GM12878 (cell line): ENCODE data around the gene SNX30. TPM values are rescaled to one million over a fixed set of nuclear protein-coding genes. Genes with fewer than 3 reads are reported as not detected.
A peak's percentile ranks its signal among the peaks of the same experiment; 100 is the strongest.

Experiments used
- ATAC-seq: fragments of 200-7000 bp; cut with Tn5 transposase; 3 replicates; pipeline ENCODE4 v1.9.1; 2020; ENCODE audit warnings: mild to moderate bottlenecking, moderate library complexity
- BruUV-seq: library from RNA; stranded (reverse); fragments of 400-500 nt; replicated peaks from 2 replicates; lab custom pipeline; 2021; lab: Mats Ljungman, UMichigan
- CTCF ChIA-PET: fragments of 300-600 bp; sonication (Branson Sonifier 250); formaldehyde crosslinking; extraction: SDS; loops from one replicate; lab custom pipeline; 2021; ENCODE audit warnings: inconsistent platforms; lab: Yijun Ruan, JAX
- POLR2A ChIA-PET: fragments of 350-600 bp; formaldehyde crosslinking; extraction: SDS; loops from one replicate; lab custom pipeline; 2021; ENCODE audit warnings: inconsistent platforms; lab: Charles Lee
- RAD21 ChIA-PET: fragments of 300-600 bp; sonication (Branson Sonifier 250); formaldehyde crosslinking; loops from one replicate; lab custom pipeline; 2023; ENCODE audit warnings: antibody characterized with exemption; ENCODE audit not compliant: unreplicated experiment; lab: Charles Lee
- SMC1A ChIA-PET: fragments of 300-600 bp; sonication (Branson Sonifier 250); formaldehyde crosslinking; loops from one replicate; lab custom pipeline; 2023; ENCODE audit not compliant: unreplicated experiment, uncharacterized antibody; lab: Charles Lee
- DNase-seq: peaks from one replicate; pipeline ENCODE4 v3.0.0-alpha.2; 2011; ENCODE audit warnings: low read depth, low spot score
- FAIRE-seq: peaks from 3 replicates; lab custom pipeline; 2011; peaks lifted over from hg19 to GRCh38; lab: Jason Lieb, UNC
- H2AFZ ChIP-seq: 2 replicates; pipeline ENCODE4 v1.6.0; 2011; ENCODE audit warnings: low read depth, low read length, control low read depth; ENCODE audit not compliant: control insufficient read depth
- H3K27ac ChIP-seq: 2 replicates; pipeline ENCODE4 v1.5.1; 2011; ENCODE audit warnings: control low read depth; ENCODE audit not compliant: control insufficient read depth, insufficient read depth
- H3K27me3 ChIP-seq, 2 experiments: replicated peaks in 1 of 2; 2 replicates each; pipeline versions ENCODE4 v1.6.0 to v1.6.1; 2011; ENCODE audit warnings: low read length in 1 of 2; ENCODE audit not compliant: control insufficient read depth in 2 of 2, insufficient read depth in 2 of 2
- H3K36me3 ChIP-seq, 2 experiments: 2 replicates each; pipeline ENCODE4 v1.5.1; 2011; ENCODE audit warnings: low read length in 1 of 2; ENCODE audit not compliant: control insufficient read depth in 2 of 2, insufficient read depth in 2 of 2
- H3K4me1 ChIP-seq: 2 replicates; pipeline ENCODE4 v1.6.1; 2011; ENCODE audit warnings: mild to moderate bottlenecking, low read length, moderate library complexity, mixed read lengths; ENCODE audit not compliant: control insufficient read depth, insufficient read depth
- H3K4me2 ChIP-seq: 2 replicates; pipeline ENCODE4 v1.6.0; 2011; ENCODE audit warnings: control low read depth; ENCODE audit not compliant: control insufficient read depth, insufficient read depth
- H3K4me3 ChIP-seq: fragments of 200-600 bp; sonication (generic); 2 replicates; pipeline ENCODE4 v1.5.1; 2016
- H3K79me2 ChIP-seq: 2 replicates; pipeline ENCODE4 v1.6.0; 2011; ENCODE audit warnings: low read length; ENCODE audit not compliant: control insufficient read depth, insufficient read depth
- H3K9ac ChIP-seq: 2 replicates; pipeline ENCODE4 v1.8.0; 2011; ENCODE audit warnings: low read length, control low read depth, mixed read lengths; ENCODE audit not compliant: control insufficient read depth, insufficient read depth
- H3K9me3 ChIP-seq: replicated peaks from 3 replicates; pipeline ENCODE4 v1.5.1; 2011; ENCODE audit warnings: mild to moderate bottlenecking, low read length; ENCODE audit not compliant: control insufficient read depth, insufficient read depth
- H4K20me1 ChIP-seq: 2 replicates; pipeline ENCODE4 v1.6.0; 2011; ENCODE audit not compliant: control insufficient read depth, insufficient read depth
- CBX3 ChIP-seq: fragments of 200-600 bp; sonication (generic); IDR thresholded peaks from 2 replicates; pipeline ENCODE4 v1.6.1; 2016; ENCODE audit warnings: low read depth, borderline replicate concordance
- CEBPZ ChIP-seq: fragments of 150-350 bp; IDR thresholded peaks from 2 replicates; pipeline ENCODE4 v1.6.1; 2016; ENCODE audit warnings: low read depth, low read length
- PAX5 ChIP-seq: IDR thresholded peaks from 2 replicates; pipeline ENCODE4 v1.6.1; 2011; ENCODE audit warnings: low read depth, low read length, borderline replicate concordance
- SIN3A ChIP-seq: IDR thresholded peaks from 2 replicates; pipeline ENCODE4 v1.6.1; 2012; ENCODE audit warnings: low read depth, low read length, improper control_type of control experiment
- WGBS: methylation state at CpG from one replicate; pipeline ENCODE4 v1.1.6; 2016; ENCODE audit warnings: low lambda C conversion rate; ENCODE audit not compliant: insufficient replicate concordance, insufficient coverage; ENCODE audit errors: missing lambda C conversion rate; 5-methylcytosine and 5-hydroxymethylcytosine counted together
- in situ Hi-C: fragments of 300-500 bp; cut with MboI; formaldehyde crosslinking; loops from 9 replicates; pipeline ENCODE4 v1.14.3; 2018; ENCODE audit warnings: mixed read lengths
- intact Hi-C: fragments of 100-400 bp; cut with micrococcal nuclease; formaldehyde crosslinking; loops from one replicate; pipeline ENCODE4 v1.14.2; 2022; ENCODE audit not compliant: unreplicated experiment
- polyA plus RNA-seq, 11 experiments: library from polyadenylated mRNA; depleted of rRNA in 4 of 11; unstranded in 6 of 11; stranded (reverse) in 5 of 11; fragments of >200 nt; fragmentation: Nextera tagmentation in 4 of 11; fragmentation: Illumina TruSeq in 1 of 11; extraction: Ambion mirVana in 4 of 11; extraction: Trizol in 1 of 11; gene quantifications; 1 replicate in 1 of 11; 2 replicates in 10 of 11; pipeline versions ENCODE4 v1.2.1 to v1.2.3, GENCODE V29; 2011 to 2016; ENCODE audit warnings: inconsistent platforms in 2 of 11, missing spikeins in 2 of 11, low read depth in 1 of 11
- total RNA-seq, 4 experiments: library from RNA; depleted of rRNA in 3 of 4; stranded (reverse); fragments of >200 nt in 3 of 4; fragmentation: Illumina TruSeq in 1 of 4; extraction: Trizol in 1 of 4; gene quantifications; 2 replicates each; pipeline versions ENCODE4 v1.2.1 to v1.2.3, GENCODE V29; 2013 to 2021

The SNX30 gene
- total and polyA plus RNA-seq, 10 of the 15 experiments (the other 5 are each of a cell fraction or from before 2014, with no cell fraction given), result 0.53 to 4.0 (median 1.5) TPM

GRCh38 chr9:112869041-112869529 is 118.5 kb downstream of the SNX30 start:
- intact Hi-C loops, result no loop called here
- no peaks in the 10 kb centered on the region for H3K79me2 ChIP-seq
- H3K36me3 ChIP-seq, result no peaks in the 10 kb centered on the region; a peak in 1 of 4 replicates
- ChIA-PET SMC1A (interaction anchor here (0.9 to 1.3 kb wide), 3 partner anchors 10 to 145 kb away, joined by 3 read pairs; no protein-coding TSS in a partner anchor), POLR2A (interaction anchor here (0.6 kb wide), 1 partner anchor 1257 kb away, joined by 5 read pairs; no protein-coding TSS in a partner anchor), RAD21 (no interaction called here), CTCF (interaction anchor here (0.9 kb wide), 1 partner anchor 11 kb away, joined by 3 read pairs; no protein-coding TSS in a partner anchor)
- 0 out of 2 replicates have a peak overlapping the region, but pooled peaks have one; percentile 13 for H2AFZ ChIP-seq
- DNase-seq (no peak), ATAC-seq (peak; percentile 50; the same call in 2 of the 3 replicates), FAIRE-seq (peak; percentile 18)
- peak; percentile 74; the same call in 1 of the 2 replicates for TF ChIP-seq PAX5
- no peak for TF ChIP-seq SIN3A
- no peak for TF ChIP-seq CBX3
- TF ChIP-seq CEBPZ, result no peak
- H3K4me2 ChIP-seq, result peak overlapping the region; percentile 53
- H3K27me3 ChIP-seq, result no peaks in the 10 kb centered on the region; a peak in 1 of 4 replicates
- H3K9me3 ChIP-seq, result no peaks in the 10 kb centered on the region
- no peak overlapping the region for H3K4me3 ChIP-seq
- H4K20me1 ChIP-seq, result no peaks in the 10 kb centered on the region
- H3K4me1 ChIP-seq, result peaks cover 20% of the 10 kb centered on the region
- 33% methylated on average over 8 of the region's 8 CpGs for WGBS
- H3K27ac ChIP-seq, result 0 out of 2 replicates have a peak overlapping the region, but pooled peaks have one; percentile 15
- in situ Hi-C loops, result no loop called here
- H3K9ac ChIP-seq, result no peak overlapping the region
- BruUV-seq, result no TSS peak
